Keratinocyte (primary cell): ENCODE results near the gene TMCO6. TPM values are rescaled to one million over a fixed set of nuclear protein-coding genes. Genes with fewer than 3 reads are reported as not detected.
A peak's percentile ranks its signal among the peaks of the same experiment; 100 is the strongest.

Experiments used
- DNase-seq: peaks from one replicate; pipeline ENCODE4 v3.0.0-alpha.2; 2011; ENCODE audit warnings: low read depth, missing footprints, low spot score
- FAIRE-seq: peaks from 2 replicates; lab custom pipeline; 2011; peaks lifted over from hg19 to GRCh38; lab: Jason Lieb, UNC
- H2AFZ ChIP-seq: 2 replicates; pipeline ENCODE4 v1.6.0; 2012; ENCODE audit warnings: low read length, control low read depth, inconsistent platforms; ENCODE audit not compliant: control insufficient read depth
- H3K27ac ChIP-seq: 2 replicates; pipeline ENCODE4 v1.5.1; 2011; ENCODE audit warnings: low read length; ENCODE audit not compliant: control insufficient read depth, insufficient read depth
- H3K27me3 ChIP-seq: 3 replicates; pipeline ENCODE4 v1.6.0; 2011; ENCODE audit warnings: low read length; ENCODE audit not compliant: control insufficient read depth, insufficient read depth; ENCODE audit errors: extremely low read depth
- H3K36me3 ChIP-seq, 2 experiments: 2 replicates in 1 of 2; 3 replicates in 1 of 2; pipeline ENCODE4 v1.5.1; 2011; ENCODE audit warnings: low read length in 2 of 2, mild to moderate bottlenecking in 1 of 2; ENCODE audit not compliant: control insufficient read depth in 2 of 2, insufficient read depth in 2 of 2; ENCODE audit errors: extremely low read depth in 1 of 2
- H3K4me1 ChIP-seq: 3 replicates; pipeline ENCODE4 v1.5.1; 2011; ENCODE audit warnings: low read length; ENCODE audit not compliant: control insufficient read depth, insufficient read depth; ENCODE audit errors: extremely low read depth
- H3K4me2 ChIP-seq: 3 replicates; pipeline ENCODE4 v1.6.0; 2011; ENCODE audit warnings: low read depth, low read length; ENCODE audit not compliant: control insufficient read depth, insufficient read depth; ENCODE audit errors: extremely low read depth
- H3K4me3 ChIP-seq, 3 experiments: fragments of 200-600 bp in 1 of 3; sonication (generic) in 1 of 3; 2 replicates in 2 of 3; 3 replicates in 1 of 3; pipeline ENCODE4 v1.5.1; 2011 to 2016; ENCODE audit warnings: low read length in 3 of 3, mild to moderate bottlenecking in 3 of 3, control low read depth in 2 of 3, inconsistent platforms in 1 of 3, low read depth in 1 of 3, mixed read lengths in 1 of 3, mixed run types in 1 of 3, moderate library complexity in 1 of 3; ENCODE audit not compliant: control insufficient read depth in 2 of 3, insufficient read depth in 2 of 3; ENCODE audit errors: extremely low read depth in 1 of 3
- H3K79me2 ChIP-seq: 2 replicates; pipeline ENCODE4 v1.6.0; 2012; ENCODE audit warnings: low read length; ENCODE audit not compliant: control insufficient read depth, insufficient read depth
- H3K9ac ChIP-seq: 3 replicates; pipeline ENCODE4 v1.6.0; 2011; ENCODE audit warnings: low read length; ENCODE audit not compliant: control insufficient read depth, insufficient read depth; ENCODE audit errors: extremely low read depth
- H3K9me1 ChIP-seq: 3 replicates; pipeline ENCODE4 v1.6.0; 2011; ENCODE audit warnings: low read length; ENCODE audit not compliant: control insufficient read depth, insufficient read depth; ENCODE audit errors: extremely low read depth
- H3K9me3 ChIP-seq: 2 replicates; pipeline ENCODE4 v1.5.1; 2012; ENCODE audit warnings: low read depth, low read length; ENCODE audit not compliant: control insufficient read depth
- H4K20me1 ChIP-seq: 3 replicates; pipeline ENCODE4 v1.6.0; 2011; ENCODE audit warnings: low read length; ENCODE audit not compliant: control insufficient read depth, insufficient read depth; ENCODE audit errors: extremely low read depth
- EZH2 ChIP-seq: IDR thresholded peaks from one replicate; pipeline ENCODE4 v1.6.1; 2012; ENCODE audit warnings: inconsistent platforms, mild to moderate bottlenecking, low read length, moderate library complexity
- dilution Hi-C: fragments of 300-500 bp; cut with MboI; formaldehyde crosslinking; loops from one replicate; pipeline ENCODE4 v1.7.0; 2020; ENCODE audit warnings: low sequenced_read_pairs; ENCODE audit not compliant: extremely low pct_ligation_motif_present
- polyA plus RNA-seq, 5 experiments: library from polyadenylated mRNA; depleted of rRNA in 3 of 5; stranded (reverse) in 3 of 5; stranded (forward) in 1 of 5; unstranded in 1 of 5; fragments of >200 nt; gene quantifications; 1 replicate in 1 of 5; 2 replicates in 3 of 5; 3 replicates in 1 of 5; pipeline versions ENCODE4 v1.2.1 to v1.2.3, GENCODE V29; 2011 to 2012; ENCODE audit warnings: missing spikeins in 2 of 5, low read depth in 1 of 5, low replicate concordance in 1 of 5
- TF ChIP-seq, protein P1 (sequence below), 3 experiments: IDR thresholded peaks in 1 of 3; conservative IDR thresholded peaks in 1 of 3; optimal IDR thresholded peaks in 1 of 3; 2 replicates in 2 of 3; 3 replicates in 1 of 3; pipeline versions ENCODE3 to v1.5.1; 2011; ENCODE audit warnings: low read length in 3 of 3, mild to moderate bottlenecking in 3 of 3, moderate library complexity in 2 of 3, control low read depth in 1 of 3, inconsistent platforms in 1 of 3; ENCODE audit not compliant: insufficient read depth in 2 of 3; ENCODE audit errors: extremely low read depth in 1 of 3

The TMCO6 gene
- polyA plus RNA-seq, 1 donor (not counting 4 experiments of a cell fraction or from before 2014, with no cell fraction given) = 7.6 TPM

DNA sequence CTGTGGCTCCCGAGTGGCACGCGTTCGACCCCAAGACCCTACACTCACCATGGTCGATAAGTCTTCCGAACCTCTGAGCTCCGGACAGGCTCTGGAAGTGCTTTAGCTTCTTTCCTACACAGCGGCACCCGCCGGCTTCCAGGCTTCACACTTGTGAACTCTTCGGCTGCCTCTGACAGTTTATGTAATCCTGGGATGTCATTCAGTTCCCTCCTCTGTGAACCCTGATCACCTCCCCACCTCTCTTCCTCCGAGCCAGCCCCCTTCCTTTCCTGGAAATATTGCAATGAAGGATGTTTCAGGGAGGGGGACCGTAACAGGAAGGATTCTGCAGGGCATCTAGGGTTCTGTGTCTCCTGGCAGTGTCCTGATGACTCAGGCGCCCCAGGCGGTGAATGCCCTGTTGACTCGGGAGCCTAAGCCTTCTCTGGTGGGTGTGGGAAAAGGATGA is 6.2 kb upstream of the TMCO6 start, which contains the start of gene CD14:
Gene CD14 (minus strand): TSS at position 155 of the 451 bp plus-strand sequence. CDS start 104 bp downstream, at position 51.
- Histone ChIP-seq H3K4me1 (peaks cover 21% of the 10 kb centered on the region), H3K9ac (peak within 1 kb of the TSS; percentile 48), H3K27ac (no peak within 1 kb of the TSS), H3K4me3 (peak within 1 kb of the TSS; percentile 12 to 75 (median 36)), H3K36me3 (no peaks in the 10 kb centered on the region), H3K27me3 (peaks cover 7% of the 10 kb centered on the region), H3K79me2 (no peaks in the 10 kb centered on the region), H3K4me2 (peak within 1 kb of the TSS; percentile 94), H3K9me1 (no peaks in the 10 kb centered on the region), H3K9me3 (no peaks in the 10 kb centered on the region), H4K20me1 (no peaks in the 10 kb centered on the region), H2AFZ (peak within 1 kb of the TSS; percentile 90)
- DNase-seq (no peak), FAIRE-seq (no peak)
- dilution Hi-C loops = no loop called here
- TF ChIP-seq, protein P1, sequence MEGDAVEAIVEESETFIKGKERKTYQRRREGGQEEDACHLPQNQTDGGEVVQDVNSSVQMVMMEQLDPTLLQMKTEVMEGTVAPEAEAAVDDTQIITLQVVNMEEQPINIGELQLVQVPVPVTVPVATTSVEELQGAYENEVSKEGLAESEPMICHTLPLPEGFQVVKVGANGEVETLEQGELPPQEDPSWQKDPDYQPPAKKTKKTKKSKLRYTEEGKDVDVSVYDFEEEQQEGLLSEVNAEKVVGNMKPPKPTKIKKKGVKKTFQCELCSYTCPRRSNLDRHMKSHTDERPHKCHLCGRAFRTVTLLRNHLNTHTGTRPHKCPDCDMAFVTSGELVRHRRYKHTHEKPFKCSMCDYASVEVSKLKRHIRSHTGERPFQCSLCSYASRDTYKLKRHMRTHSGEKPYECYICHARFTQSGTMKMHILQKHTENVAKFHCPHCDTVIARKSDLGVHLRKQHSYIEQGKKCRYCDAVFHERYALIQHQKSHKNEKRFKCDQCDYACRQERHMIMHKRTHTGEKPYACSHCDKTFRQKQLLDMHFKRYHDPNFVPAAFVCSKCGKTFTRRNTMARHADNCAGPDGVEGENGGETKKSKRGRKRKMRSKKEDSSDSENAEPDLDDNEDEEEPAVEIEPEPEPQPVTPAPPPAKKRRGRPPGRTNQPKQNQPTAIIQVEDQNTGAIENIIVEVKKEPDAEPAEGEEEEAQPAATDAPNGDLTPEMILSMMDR (optimal IDR thresholded peaks at IDR 0.05 in 1 of 3, IDR thresholded peaks at IDR 0.05 in 1 of 3, conservative IDR thresholded peaks at IDR 0.05 in 1 of 3; ENCODE audit: extremely low read depth in 1 of 3, insufficient read depth in 2 of 3, low read length in 3 of 3) = no peak
- no peak for TF ChIP-seq EZH2

DNA sequence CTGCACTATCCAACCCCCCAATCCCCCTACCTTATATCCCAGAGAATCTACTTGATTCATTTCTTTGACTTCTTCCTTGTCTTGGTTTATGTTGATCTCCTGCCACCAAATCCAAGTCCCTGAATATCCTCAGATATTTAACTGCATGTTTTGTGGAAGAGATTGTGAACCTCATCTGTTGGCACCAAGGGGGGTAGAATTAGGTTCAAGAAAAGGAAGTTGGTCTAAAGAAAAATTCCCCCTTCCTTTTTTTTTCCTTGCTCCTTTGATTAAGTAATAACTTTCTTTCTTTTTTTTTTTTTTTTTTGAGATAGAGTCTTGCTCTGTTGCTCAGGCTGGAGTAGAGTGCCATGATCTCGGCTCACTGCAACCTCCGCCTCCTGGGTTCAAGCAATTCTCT is 5.8 kb upstream of the TMCO6 start:
- peaks cover 21% of the 10 kb centered on the region for H3K4me1 ChIP-seq
- H3K27ac ChIP-seq = no peak overlapping the region
- H3K9ac ChIP-seq = no peak overlapping the region
- H3K4me3 ChIP-seq = no peak overlapping the region
- no peaks in the 10 kb centered on the region for H3K9me1 ChIP-seq
- H3K79me2 ChIP-seq = no peaks in the 10 kb centered on the region
- FAIRE-seq (no peak), DNase-seq (no peak)
- H3K36me3 ChIP-seq = no peaks in the 10 kb centered on the region
- peaks cover 7% of the 10 kb centered on the region for H3K27me3 ChIP-seq
- H3K4me2 ChIP-seq = peak overlapping the region; percentile 94
- no peak overlapping the region for H2AFZ ChIP-seq
- TF ChIP-seq, protein P1 (optimal IDR thresholded peaks at IDR 0.05 in 1 of 3, IDR thresholded peaks at IDR 0.05 in 1 of 3, conservative IDR thresholded peaks at IDR 0.05 in 1 of 3; ENCODE audit: extremely low read depth in 1 of 3, insufficient read depth in 2 of 3, low read length in 3 of 3) = no peak
- no peak for TF ChIP-seq EZH2
- H3K9me3 ChIP-seq = no peaks in the 10 kb centered on the region
- no peaks in the 10 kb centered on the region for H4K20me1 ChIP-seq
- dilution Hi-C loops = no loop called here
